Loucy (cell line): ENCODE results near the gene GNA15.

ENCODE experiments used
- H2AFZ ChIP-seq: fragments of 200-600 bp; sonication (generic); 2 replicates; pipeline ENCODE4 v1.6.0; 2016; ENCODE audit warnings: antibody characterized with exemption, mild to moderate bottlenecking, low read length, moderate library complexity
- H3F3A ChIP-seq: fragments of 200-600 bp; 2 replicates; pipeline ENCODE4 v1.6.0; 2016; ENCODE audit warnings: antibody characterized with exemption, low read depth, mild to moderate bottlenecking
- H3K27me3 ChIP-seq: fragments of 200-600 bp; sonication (generic); 2 replicates; pipeline ENCODE4 v1.6.1; 2014; ENCODE audit warnings: low read length, mild to moderate bottlenecking; ENCODE audit not compliant: insufficient read depth, poor library complexity, severe bottlenecking
- H3K36me3 ChIP-seq: fragments of 200-600 bp; sonication (generic); 2 replicates; pipeline ENCODE4 v1.6.1; 2016; ENCODE audit warnings: low read length; ENCODE audit not compliant: insufficient read depth
- H3K4me1 ChIP-seq: fragments of 200-600 bp; sonication (generic); 2 replicates; pipeline ENCODE4 v1.5.1; 2014; ENCODE audit warnings: low read length, mild to moderate bottlenecking; ENCODE audit not compliant: insufficient read depth, poor library complexity, severe bottlenecking
- H3K4me2 ChIP-seq: fragments of 200-600 bp; sonication (generic); 2 replicates; pipeline ENCODE4 v1.6.0; 2014; ENCODE audit warnings: antibody characterized with exemption, low read length, low read depth, mild to moderate bottlenecking; ENCODE audit not compliant: poor library complexity, severe bottlenecking
- H3K4me3 ChIP-seq: fragments of 200-600 bp; sonication (generic); 2 replicates; pipeline ENCODE4 v1.5.1; 2014; ENCODE audit warnings: low read length, mild to moderate bottlenecking, mixed read lengths; ENCODE audit not compliant: poor library complexity, severe bottlenecking
- H3K79me2 ChIP-seq: fragments of 200-600 bp; sonication (generic); 2 replicates; pipeline ENCODE4 v1.6.1; 2014; ENCODE audit warnings: low read length; ENCODE audit not compliant: insufficient read depth
- H3K9ac ChIP-seq: fragments of 200-600 bp; sonication (generic); 2 replicates; pipeline ENCODE4 v1.6.0; 2014; ENCODE audit warnings: mild to moderate bottlenecking, low read depth, low read length, moderate library complexity; ENCODE audit not compliant: poor library complexity, severe bottlenecking
- H3K9me2 ChIP-seq: fragments of 200-600 bp; sonication (generic); replicated peaks from 2 replicates; pipeline ENCODE4 v1.6.1; 2016; ENCODE audit warnings: low read depth, low read length, mixed read lengths
- H3K9me3 ChIP-seq: fragments of 200-600 bp; sonication (generic); 2 replicates; pipeline ENCODE4 v1.6.1; 2014; ENCODE audit warnings: mild to moderate bottlenecking, antibody characterized with exemption, low read length, low read depth; ENCODE audit not compliant: insufficient read depth
- H4K20me1 ChIP-seq: fragments of 200-600 bp; sonication (generic); 2 replicates; pipeline ENCODE4 v1.6.0; 2014; ENCODE audit warnings: antibody characterized with exemption, low read length, mild to moderate bottlenecking; ENCODE audit not compliant: insufficient read depth, poor library complexity, severe bottlenecking
- EZH2phosphoT487 ChIP-seq: fragments of 200-600 bp; IDR thresholded peaks from 2 replicates; pipeline ENCODE4 v1.6.1; 2018; ENCODE audit warnings: antibody characterized with exemption, mild to moderate bottlenecking, moderate library complexity, borderline replicate concordance
- TF ChIP-seq, protein P1 (sequence below): fragments of 200-600 bp; sonication (generic); conservative IDR thresholded peaks from 2 replicates; pipeline ENCODE4 v1.5.1; 2014; ENCODE audit warnings: mild to moderate bottlenecking, antibody characterized with exemption, low read length

GNA15 gene

DNA sequence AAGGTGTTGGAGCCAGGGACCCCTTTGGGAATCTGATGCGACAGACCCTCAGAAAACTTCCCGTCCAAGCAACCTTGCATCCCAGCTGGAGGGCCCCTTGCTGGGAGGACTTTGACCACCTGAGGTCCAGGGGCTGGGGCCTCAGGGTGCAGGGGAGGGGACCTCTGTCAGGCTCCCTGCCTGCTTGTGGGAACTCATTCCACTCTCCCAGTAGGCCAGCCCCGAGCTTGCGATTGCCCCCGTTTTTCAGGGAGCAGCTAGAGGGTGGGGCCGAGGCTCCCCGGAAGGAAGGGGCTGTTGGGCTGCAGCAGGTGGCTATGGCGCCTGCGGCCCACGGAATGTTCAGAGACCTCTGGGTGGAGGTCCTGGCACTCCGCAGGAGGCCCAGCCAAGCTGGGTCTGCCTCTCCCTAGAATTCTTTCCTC, 38.9 kb upstream of the GNA15 start:
- no peak overlapping the region for H3K4me3 ChIP-seq
- no peak overlapping the region for H3K9ac ChIP-seq
- peaks cover 4% of the 10 kb centered on the region for H4K20me1 ChIP-seq
- H3K4me2 ChIP-seq, result no peak overlapping the region
- no peak overlapping the region for H2AFZ ChIP-seq
- H3K4me1 ChIP-seq, result peaks cover 17% of the 10 kb centered on the region
- H3K36me3 ChIP-seq, result no peaks in the 10 kb centered on the region
- no peaks in the 10 kb centered on the region for H3K9me3 ChIP-seq
- 0 out of 2 replicates have a peak, but pooled peaks cover 4% of the 10 kb centered on the region for H3K79me2 ChIP-seq
- peaks cover 13% of the 10 kb centered on the region for H3K27me3 ChIP-seq
- TF ChIP-seq, protein P1, sequence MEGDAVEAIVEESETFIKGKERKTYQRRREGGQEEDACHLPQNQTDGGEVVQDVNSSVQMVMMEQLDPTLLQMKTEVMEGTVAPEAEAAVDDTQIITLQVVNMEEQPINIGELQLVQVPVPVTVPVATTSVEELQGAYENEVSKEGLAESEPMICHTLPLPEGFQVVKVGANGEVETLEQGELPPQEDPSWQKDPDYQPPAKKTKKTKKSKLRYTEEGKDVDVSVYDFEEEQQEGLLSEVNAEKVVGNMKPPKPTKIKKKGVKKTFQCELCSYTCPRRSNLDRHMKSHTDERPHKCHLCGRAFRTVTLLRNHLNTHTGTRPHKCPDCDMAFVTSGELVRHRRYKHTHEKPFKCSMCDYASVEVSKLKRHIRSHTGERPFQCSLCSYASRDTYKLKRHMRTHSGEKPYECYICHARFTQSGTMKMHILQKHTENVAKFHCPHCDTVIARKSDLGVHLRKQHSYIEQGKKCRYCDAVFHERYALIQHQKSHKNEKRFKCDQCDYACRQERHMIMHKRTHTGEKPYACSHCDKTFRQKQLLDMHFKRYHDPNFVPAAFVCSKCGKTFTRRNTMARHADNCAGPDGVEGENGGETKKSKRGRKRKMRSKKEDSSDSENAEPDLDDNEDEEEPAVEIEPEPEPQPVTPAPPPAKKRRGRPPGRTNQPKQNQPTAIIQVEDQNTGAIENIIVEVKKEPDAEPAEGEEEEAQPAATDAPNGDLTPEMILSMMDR, result no peak
- no peak for TF ChIP-seq EZH2phosphoT487
- no peaks in the 10 kb centered on the region for H3F3A ChIP-seq
- H3K9me2 ChIP-seq, result no peaks in the 10 kb centered on the region

DNA sequence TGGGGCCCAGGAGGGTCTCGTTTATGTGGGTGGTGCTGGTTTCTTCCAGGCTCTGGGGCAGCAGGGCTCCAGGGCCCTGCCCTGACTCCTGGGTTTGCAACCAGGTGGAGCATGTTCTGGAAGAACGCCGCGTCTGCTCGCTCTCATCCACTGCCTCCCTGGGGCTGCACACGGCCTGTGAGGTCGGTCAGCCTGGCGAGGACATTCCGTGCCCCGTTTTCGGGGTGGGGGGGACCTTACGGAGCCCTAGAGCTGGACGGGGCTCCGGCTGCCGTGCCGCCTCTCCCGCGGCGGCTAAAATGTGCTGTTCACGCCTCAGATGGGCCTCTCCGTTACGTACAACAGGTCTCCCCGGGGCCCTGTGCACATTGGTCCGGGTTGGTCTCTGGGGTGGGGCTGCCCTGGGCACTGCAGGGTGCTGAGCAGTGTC, 38.4 kb upstream of the GNA15 start:
- Histone ChIP-seq H3K4me3 (no peak overlapping the region), H3F3A (no peaks in the 10 kb centered on the region), H3K27me3 (peaks cover 13% of the 10 kb centered on the region), H3K4me2 (no peak overlapping the region), H3K79me2 (0 out of 2 replicates have a peak, but pooled peaks cover 4% of the 10 kb centered on the region), H3K36me3 (no peaks in the 10 kb centered on the region), H3K9ac (no peak overlapping the region), H3K9me3 (no peaks in the 10 kb centered on the region), H2AFZ (no peak overlapping the region), H4K20me1 (peaks cover 4% of the 10 kb centered on the region), H3K4me1 (peaks cover 17% of the 10 kb centered on the region), H3K9me2 (no peaks in the 10 kb centered on the region)
- TF ChIP-seq, protein P1, result no peak
- no peak for TF ChIP-seq EZH2phosphoT487

DNA sequence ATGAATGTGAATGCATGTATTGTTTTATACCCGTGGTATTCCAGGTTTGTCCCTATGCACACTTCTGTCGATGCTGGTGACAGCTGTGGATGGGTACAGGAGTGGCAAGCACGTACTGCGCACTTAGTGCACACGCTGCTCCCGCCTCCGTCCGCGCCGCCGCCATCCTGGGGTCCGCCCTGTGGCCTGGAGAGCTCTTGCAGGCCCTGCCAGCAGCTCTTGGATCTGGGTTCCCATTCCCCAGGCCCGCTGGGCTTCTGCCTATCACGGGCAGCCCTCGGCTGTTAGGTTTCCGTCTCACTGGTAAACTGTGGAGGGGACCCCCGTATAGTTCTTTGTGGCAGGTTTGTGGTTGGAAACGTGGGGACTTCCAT, 37.7 kb upstream of the GNA15 start:
- no peak overlapping the region for H3K4me3 ChIP-seq

More for the DNA sequence above, 37.7 kb upstream of the GNA15 start:
- H3K9me2 ChIP-seq, result no peaks in the 10 kb centered on the region
- H3K4me1 ChIP-seq, result peaks cover 17% of the 10 kb centered on the region
- H3K79me2 ChIP-seq, result 0 out of 2 replicates have a peak, but pooled peaks cover 4% of the 10 kb centered on the region
- peaks cover 4% of the 10 kb centered on the region for H4K20me1 ChIP-seq
- TF ChIP-seq, protein P1, result no peak
- no peak for TF ChIP-seq EZH2phosphoT487
- H3F3A ChIP-seq, result no peaks in the 10 kb centered on the region
- H3K36me3 ChIP-seq, result no peaks in the 10 kb centered on the region
- peak overlapping the region; percentile 49 for H3K4me2 ChIP-seq
- H3K9me3 ChIP-seq, result no peaks in the 10 kb centered on the region
- H2AFZ ChIP-seq, result no peak overlapping the region
- no peak overlapping the region for H3K9ac ChIP-seq
- peaks cover 13% of the 10 kb centered on the region for H3K27me3 ChIP-seq
